WTC11 (cell line): ENCODE results near the gene SOCS3. TPM values are rescaled to one million over a fixed set of nuclear protein-coding genes. Genes with fewer than 3 reads are reported as not detected.

Experiments
- ATAC-seq: fragments of 200-7000 bp; cut with Tn5 transposase; 2 replicates; pipeline ENCODE4 v1.10.0; 2021; ENCODE audit warnings: mild to moderate bottlenecking, moderate library complexity
- CTCF ChIA-PET: fragments of 300-600 bp; sonication (Branson Sonifier 250); formaldehyde crosslinking; loops from one replicate; lab custom pipeline; 2021; ENCODE audit warnings: antibody characterized with exemption; lab: Charles Lee
- POLR2A ChIA-PET: fragments of 350-600 bp; sonication (Branson Sonifier 250); formaldehyde crosslinking; loops from one replicate; lab custom pipeline; 2021; ENCODE audit warnings: antibody characterized with exemption; lab: Charles Lee
- DNase-seq: peaks from one replicate; pipeline ENCODE4 v3.0.0; 2021; ENCODE audit warnings: low spot score
- H3K27ac Mint-ChIP-seq: 2 replicates; pipeline ENCODE4 v1.8.0; 2021; ENCODE audit warnings: mixed read lengths
- H3K27me3 Mint-ChIP-seq: 2 replicates; pipeline ENCODE4 v1.8.0; 2021; ENCODE audit warnings: low read depth, mild to moderate bottlenecking, moderate library complexity, mixed read lengths
- H3K36me3 Mint-ChIP-seq: 2 replicates; pipeline ENCODE4 v1.8.0; 2021; ENCODE audit warnings: mixed read lengths
- H3K4me1 Mint-ChIP-seq: 2 replicates; pipeline ENCODE4 v1.8.0; 2022; ENCODE audit warnings: mixed read lengths
- H3K4me3 Mint-ChIP-seq: 2 replicates; pipeline ENCODE4 v1.8.0; 2021; ENCODE audit warnings: mild to moderate bottlenecking, moderate library complexity, mixed read lengths
- H3K9me3 Mint-ChIP-seq: 2 replicates; pipeline ENCODE4 v1.8.0; 2021; ENCODE audit warnings: mixed read lengths
- AFF4 ChIP-seq: sonication (generic); formaldehyde crosslinking; IDR thresholded peaks from 2 replicates; pipeline ENCODE4 v1.8.1; 2023; ENCODE audit warnings: mild to moderate bottlenecking, missing genetic modification reagents, borderline replicate concordance
- CBFB ChIP-seq: sonication (generic); formaldehyde crosslinking; IDR thresholded peaks from 2 replicates; pipeline ENCODE4 v1.8.1; 2022; ENCODE audit warnings: mild to moderate bottlenecking, low read depth, missing genetic modification reagents
- E2F5 ChIP-seq: sonication (generic); formaldehyde crosslinking; IDR thresholded peaks from 2 replicates; pipeline ENCODE4 v1.8.1; 2022; ENCODE audit warnings: mild to moderate bottlenecking, moderate library complexity, missing genetic modification reagents
- ESRRA ChIP-seq: sonication (generic); formaldehyde crosslinking; IDR thresholded peaks from 2 replicates; pipeline ENCODE4 v1.8.1; 2022; ENCODE audit warnings: mild to moderate bottlenecking, missing genetic modification reagents, borderline replicate concordance
- FOXJ3 ChIP-seq: sonication (generic); formaldehyde crosslinking; IDR thresholded peaks from 2 replicates; pipeline ENCODE4 v1.9.0; 2021; ENCODE audit warnings: missing genetic modification reagents, mild to moderate bottlenecking, borderline replicate concordance
- GRHL2 ChIP-seq: fragments of 250-450 bp; sonication (Bioruptor Pico); IDR thresholded peaks from 2 replicates; pipeline ENCODE4 v1.8.0; 2022; ENCODE audit warnings: mild to moderate bottlenecking, moderate library complexity; ENCODE audit not compliant: insufficient replicate concordance, severe bottlenecking
- KAT7 ChIP-seq: sonication (generic); formaldehyde crosslinking; IDR thresholded peaks from 2 replicates; pipeline ENCODE4 v1.8.1; 2023; ENCODE audit warnings: missing genetic modification reagents, mild to moderate bottlenecking, borderline replicate concordance
- NFATC4 ChIP-seq: fragments of 250-450 bp; sonication (Bioruptor Pico); IDR thresholded peaks from 2 replicates; pipeline ENCODE4 v1.9.0; 2021; ENCODE audit warnings: mild to moderate bottlenecking
- NFYB ChIP-seq: sonication (generic); formaldehyde crosslinking; conservative IDR thresholded peaks from 2 replicates; pipeline ENCODE4 v1.8.0; 2022; ENCODE audit warnings: low read depth, missing genetic modification reagents
- ZBTB21 ChIP-seq: sonication (generic); formaldehyde crosslinking; IDR thresholded peaks from 2 replicates; pipeline ENCODE4 v1.8.1; 2023; ENCODE audit warnings: mild to moderate bottlenecking, missing genetic modification reagents, borderline replicate concordance
- ZNF219 ChIP-seq: sonication (generic); formaldehyde crosslinking; IDR thresholded peaks from 2 replicates; pipeline ENCODE4 v1.8.0; 2023; ENCODE audit warnings: missing genetic modification reagents, mild to moderate bottlenecking, borderline replicate concordance
- ZNF232 ChIP-seq: sonication (generic); formaldehyde crosslinking; IDR thresholded peaks from 2 replicates; pipeline ENCODE4 v1.8.0; 2022; ENCODE audit warnings: mild to moderate bottlenecking, missing genetic modification reagents
- ZNF512 ChIP-seq: sonication (generic); formaldehyde crosslinking; IDR thresholded peaks from 2 replicates; pipeline ENCODE4 v1.8.1; 2022; ENCODE audit warnings: missing genetic modification reagents, borderline replicate concordance
- ZNF532 ChIP-seq: fragments of 250-450 bp; sonication (Bioruptor Pico); IDR thresholded peaks from 2 replicates; pipeline ENCODE4 v1.9.0; 2021; ENCODE audit warnings: mild to moderate bottlenecking, borderline replicate concordance
- total RNA-seq: library from RNA; stranded (reverse); gene quantifications from 3 replicates; pipeline ENCODE4 v1.2.3, GENCODE V29; 2021

SOCS3 gene
- total RNA-seq, 1 experiment from 2014 or later = 23.8 TPM

- TF ChIP-seq ZNF532 (CRISPR knock-in tag) = no peak
Measured at GRCh38 chr17:78347453-78347852, 12.4 kb downstream of the SOCS3 start (continued).

- ATAC-seq = no peak
- POLR2A ChIA-PET = interaction anchor here (0.6 kb wide), 1 partner anchor 179 kb away, joined by 6 read pairs; no protein-coding TSS in a partner anchor
- H3K27me3 Mint-ChIP-seq = peaks cover 8% of the 10 kb centered on the region
Measured at GRCh38 chr17:78346605-78347250, 13.1 kb downstream of the SOCS3 start.

GRCh38 chr17:78345791-78346494, 13.9 kb downstream of the SOCS3 start:
- Mint-ChIP-seq H3K27me3 (peaks cover 10% of the 10 kb centered on the region), H3K4me3 (no peak overlapping the region), H3K27ac (no peak overlapping the region), H3K36me3 (no peaks in the 10 kb centered on the region), H3K4me1 (peaks cover 25% of the 10 kb centered on the region), H3K9me3 (no peaks in the 10 kb centered on the region)
- ATAC-seq = no peak
- CTCF ChIA-PET = interaction anchor here (0.7 to 5.4 kb wide), 6 partner anchors 10 to 33 kb away, joined by 3 to 39 read pairs (median 10); partner anchors contain the start of gene SOCS3
- POLR2A ChIA-PET = no interaction called here
- DNase-seq = no peak
- TF ChIP-seq ZNF219 (CRISPR knock-in tag) (no peak), FOXJ3 (no peak), ESRRA (CRISPR knock-in tag) (no peak), E2F5 (CRISPR knock-in tag) (no peak), NFATC4 (CRISPR knock-in tag) (no peak), NFYB (no peak), CBFB (CRISPR knock-in tag) (no peak), ZNF232 (CRISPR knock-in tag) (no peak), KAT7 (CRISPR knock-in tag) (no peak), ZBTB21 (no peak), AFF4 (CRISPR knock-in tag) (no peak), ZNF512 (CRISPR knock-in tag) (no peak)

More at GRCh38 chr17:78346605-78347250, 13.1 kb downstream of the SOCS3 start:
- CTCF ChIA-PET = interaction anchor here (1.3 kb wide), 1 partner anchor 14 kb away, joined by 4 read pairs; no protein-coding TSS in a partner anchor
- no peaks in the 10 kb centered on the region for H3K9me3 Mint-ChIP-seq
- H3K36me3 Mint-ChIP-seq = no peaks in the 10 kb centered on the region
- no peak overlapping the region for H3K4me3 Mint-ChIP-seq
- TF ChIP-seq GRHL2 (CRISPR knock-in tag) (no peak), ZNF512 (CRISPR knock-in tag) (peak; percentile 96)
- H3K27ac Mint-ChIP-seq = no peak overlapping the region
- no peak for DNase-seq
- peaks cover 28% of the 10 kb centered on the region for H3K4me1 Mint-ChIP-seq
